Ureter (tissue), 1 donor: ENCODE results near the gene DYNC1H1. TPM values are rescaled to one million over a fixed set of nuclear protein-coding genes. Genes with fewer than 3 reads are reported as not detected.

Experiments
- DNase-seq: peaks from one replicate; pipeline ENCODE4 v3.0.0-alpha.2; 2020; ENCODE audit warnings: low spot score
- total RNA-seq: library from RNA; stranded (reverse); gene quantifications from one replicate; pipeline ENCODE4 v1.2.4, GENCODE V29; 2023
- donor health status: DM: yes; HTN: yes; CAD: no.

The DYNC1H1 gene
- total RNA-seq, 1 donor from 2014 or later = 467 TPM

- DNase-seq = no peak
Observed at GRCh38 chr14:101944451-101944850, 19.9 kb upstream of the DYNC1H1 start.

- DNase-seq = no peak
Observed at GRCh38 chr14:101945171-101945570, 19.2 kb upstream of the DYNC1H1 start.

GRCh38 chr14:101947577-101947903 is 16.8 kb upstream of the DYNC1H1 start:
- DNase-seq = no peak

- peak; percentile 100 for DNase-seq
Observed at GRCh38 chr14:101947904-101948665, 16.3 kb upstream of the DYNC1H1 start.

- DNase-seq = no peak
Observed at GRCh38 chr14:101948666-101949216, 15.6 kb upstream of the DYNC1H1 start.

- DNase-seq = no peak
Observed at GRCh38 chr14:101950100-101950499, 14.3 kb upstream of the DYNC1H1 start.

- no peak for DNase-seq
Observed at GRCh38 chr14:101950516-101951215, 13.7 kb upstream of the DYNC1H1 start.

GRCh38 chr14:101953151-101953550 is 11.2 kb upstream of the DYNC1H1 start:
- no peak for DNase-seq

- DNase-seq = no peak
Observed at GRCh38 chr14:101954501-101954900, 9.9 kb upstream of the DYNC1H1 start.

GRCh38 chr14:101955695-101956161 is 8.6 kb upstream of the DYNC1H1 start:
- DNase-seq = no peak

- DNase-seq = no peak
Observed at GRCh38 chr14:101956179-101956885, 8.0 kb upstream of the DYNC1H1 start.

GRCh38 chr14:101957406-101958234 is 6.8 kb upstream of the DYNC1H1 start:
- no peak for DNase-seq

- DNase-seq = no peak
Observed at GRCh38 chr14:101958418-101959180, 5.8 kb upstream of the DYNC1H1 start.

GRCh38 chr14:101959277-101959676 is 5.1 kb upstream of the DYNC1H1 start:
- DNase-seq = no peak

GRCh38 chr14:101960225-101960624 is 4.1 kb upstream of the DYNC1H1 start:
- DNase-seq = no peak

GRCh38 chr14:101961011-101961721 is 3.2 kb upstream of the DYNC1H1 start:
- peak; percentile 73 for DNase-seq

GRCh38 chr14:101961746-101962502 is 2.4 kb upstream of the DYNC1H1 start:
- no peak for DNase-seq

- DNase-seq = no peak
Observed at GRCh38 chr14:101962503-101962874, 1.9 kb upstream of the DYNC1H1 start.

- no peak for DNase-seq
Observed at GRCh38 chr14:101963052-101963451, 1.3 kb upstream of the DYNC1H1 start.
